Stimulated activated CD8-positive, alpha-beta memory T cell treated with anti-CD3 and anti-CD28 coated beads, Interleukin-12 subunit alpha, Interleukin-12 subunit beta, amount 100 ng/mL, for 24 hours (primary cell): ENCODE measurements around the gene SPON1.
"Not testable (repeated sequence)": the region's sequence is repeated elsewhere in the genome, so short reads cannot be mapped to it uniquely, and the experiment has no call there.

Source experiments
- DNase-seq: peaks from one replicate; pipeline ENCODE4 v3.0.0-alpha.2; 2020; ENCODE audit errors: extremely low read depth

SPON1 gene

DNA sequence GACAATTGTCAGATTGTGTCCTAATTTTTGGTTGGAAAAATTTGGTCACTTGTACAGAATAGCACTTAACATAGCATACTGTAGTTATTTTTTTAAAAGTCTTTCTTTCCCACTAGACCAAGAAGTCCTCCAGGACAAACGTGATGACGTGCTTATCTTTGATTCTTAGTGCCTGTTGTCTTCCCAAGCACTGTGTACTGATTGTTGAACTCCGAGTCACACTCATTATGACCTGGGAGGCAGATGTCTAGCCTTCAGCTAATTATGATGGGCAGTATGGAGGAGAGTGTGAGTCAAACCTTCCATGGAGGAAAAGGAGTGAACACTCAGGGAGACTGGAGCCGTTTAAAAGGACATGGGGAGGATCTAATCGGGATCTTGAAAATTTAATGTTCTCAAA lies 119.8 kb downstream of the SPON1 start:
- DNase-seq = no peak

DNA sequence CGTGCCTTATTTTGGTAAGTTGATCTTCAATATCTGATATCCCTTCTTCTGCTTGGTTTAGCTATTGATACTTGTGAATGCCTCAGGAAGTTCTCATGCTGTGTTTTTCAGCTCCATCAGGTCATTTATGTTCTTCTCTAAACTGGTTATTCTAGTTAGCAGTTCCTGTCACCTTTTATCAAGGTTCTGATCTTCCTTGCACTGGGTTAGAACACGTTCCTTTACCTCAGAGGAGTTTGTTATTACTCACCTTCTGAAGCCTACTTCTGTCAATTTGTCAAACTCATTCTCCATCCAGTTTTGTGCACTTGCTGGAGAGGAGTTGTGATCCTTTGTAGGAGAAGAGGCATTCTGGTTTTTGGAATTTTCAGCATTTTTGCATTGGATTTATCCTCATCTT lies 126.3 kb downstream of the SPON1 start:
- not testable (repeated sequence) for DNase-seq

DNA sequence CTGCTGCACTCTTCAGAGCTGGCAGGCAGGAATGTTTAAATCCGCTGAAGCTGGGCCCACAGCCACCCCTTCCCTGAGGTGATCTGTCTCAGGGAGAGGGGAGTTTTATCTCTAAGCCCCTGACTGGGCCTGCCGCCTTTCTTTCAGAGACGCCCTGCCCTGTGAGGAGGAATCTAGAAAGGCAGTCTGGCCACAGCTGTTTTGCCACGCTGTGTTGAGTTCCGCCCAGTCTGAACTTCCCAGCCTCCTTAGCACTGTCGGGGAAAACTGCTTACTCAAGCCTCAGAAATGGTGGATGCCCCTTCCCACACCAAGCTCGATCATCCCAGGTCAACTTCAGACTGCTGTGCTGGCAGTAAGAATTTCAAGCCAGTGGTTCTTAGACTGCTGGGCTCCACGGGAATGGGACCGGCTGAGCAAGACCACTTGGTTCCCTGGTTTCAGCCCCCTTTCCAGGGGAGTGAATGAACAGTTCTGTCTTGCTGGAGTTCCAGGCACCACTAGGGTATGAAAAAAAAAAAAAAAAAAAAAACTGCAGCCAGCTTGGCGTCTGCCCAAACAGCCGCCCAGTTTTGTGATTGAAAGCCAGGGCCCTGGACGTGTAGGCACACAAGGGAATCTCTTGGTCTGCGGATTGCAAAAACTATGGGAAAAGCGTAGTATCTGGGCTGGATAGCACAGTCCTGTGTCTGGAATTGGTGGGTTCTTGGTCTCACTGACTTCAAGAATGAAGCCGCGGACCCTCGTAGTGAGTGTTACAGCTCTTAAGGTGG lies 127.4 kb downstream of the SPON1 start:
- no peak for DNase-seq

DNA sequence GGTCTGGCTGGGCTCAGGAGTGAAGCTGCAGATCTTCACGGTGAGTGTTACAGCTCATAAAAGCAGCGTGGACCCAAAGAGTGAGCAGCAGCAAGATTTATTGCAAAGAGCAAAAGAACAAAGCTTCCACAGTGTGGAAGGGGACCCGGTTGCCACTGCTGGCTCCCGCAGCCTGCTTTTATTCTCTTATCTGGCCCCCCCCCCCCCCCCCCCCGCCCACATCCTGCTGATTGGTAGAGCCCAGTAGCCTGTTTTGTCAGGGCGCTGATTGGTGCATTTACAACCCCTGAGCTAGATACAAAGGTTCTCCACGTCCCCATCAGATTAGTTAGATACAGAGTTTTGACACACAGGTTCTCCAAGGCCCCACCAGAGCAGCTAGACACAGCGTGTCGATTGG lies 128.1 kb downstream of the SPON1 start:
- DNase-seq = not testable (repeated sequence)

DNA sequence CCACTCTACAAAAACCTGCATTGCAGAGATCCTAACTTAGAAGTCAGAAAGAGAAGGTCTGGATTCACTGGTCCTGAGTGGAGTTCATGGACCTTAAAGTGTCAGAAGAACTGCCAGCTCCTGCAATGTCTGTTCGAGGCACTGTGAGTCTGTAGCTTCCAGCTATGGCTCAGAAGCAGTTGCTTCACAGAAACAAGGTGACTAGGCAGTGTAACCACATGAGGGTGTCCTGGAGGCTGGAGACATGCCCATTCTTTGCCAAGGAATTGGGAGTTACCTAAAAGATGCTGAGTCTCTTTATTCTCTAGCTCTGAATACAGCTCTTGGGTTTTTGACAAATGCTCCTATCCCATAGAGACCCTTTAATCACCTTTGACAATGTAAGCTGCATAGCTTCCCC lies 130.5 kb downstream of the SPON1 start:
- no peak for DNase-seq

DNA sequence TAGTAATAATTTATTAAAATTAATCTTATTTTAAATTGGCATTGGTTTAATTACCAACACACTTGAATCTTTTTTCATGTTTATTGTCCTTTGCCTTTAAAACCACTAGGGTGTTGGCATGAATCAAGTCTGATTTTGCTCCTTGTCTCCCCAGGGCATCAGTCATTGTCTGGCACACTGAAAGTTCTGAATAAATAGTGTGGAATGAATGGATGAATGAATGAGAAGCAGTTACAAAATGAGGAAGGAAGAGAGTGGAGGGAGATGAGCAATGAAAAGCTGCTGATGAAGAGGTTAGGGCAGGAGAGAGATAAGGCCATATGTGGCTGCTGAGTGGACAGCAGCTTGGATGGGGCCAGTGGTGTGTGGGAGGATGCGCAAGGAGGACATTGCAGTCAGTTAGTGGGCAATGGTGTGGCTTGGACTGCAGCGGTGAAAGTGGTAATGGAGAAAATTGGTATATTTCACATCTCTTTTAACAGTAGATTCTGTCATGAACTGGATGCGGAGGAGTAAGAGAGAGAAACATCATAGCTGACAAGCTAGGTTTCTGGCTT lies 132.0 kb downstream of the SPON1 start:
- DNase-seq = no peak

DNA sequence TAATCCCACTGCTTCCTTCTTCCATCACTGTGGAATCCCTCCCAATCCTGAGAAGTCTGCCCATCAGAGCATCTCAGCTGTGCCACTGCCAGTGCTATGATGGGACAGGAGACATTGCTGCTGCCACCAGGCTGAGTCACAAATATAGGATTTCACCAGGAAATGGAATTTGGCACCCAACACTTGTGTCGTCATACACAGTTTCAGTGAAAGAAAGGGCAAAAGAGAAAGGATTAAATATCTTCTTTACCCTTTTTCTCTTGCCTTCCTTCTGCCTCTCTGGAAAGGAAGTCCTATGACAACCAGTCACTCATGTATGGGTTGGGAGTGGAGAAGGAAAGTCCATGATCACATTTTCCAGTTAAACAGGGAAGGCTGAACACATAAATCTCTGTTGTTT lies 133.4 kb downstream of the SPON1 start:
- DNase-seq = no peak

DNA sequence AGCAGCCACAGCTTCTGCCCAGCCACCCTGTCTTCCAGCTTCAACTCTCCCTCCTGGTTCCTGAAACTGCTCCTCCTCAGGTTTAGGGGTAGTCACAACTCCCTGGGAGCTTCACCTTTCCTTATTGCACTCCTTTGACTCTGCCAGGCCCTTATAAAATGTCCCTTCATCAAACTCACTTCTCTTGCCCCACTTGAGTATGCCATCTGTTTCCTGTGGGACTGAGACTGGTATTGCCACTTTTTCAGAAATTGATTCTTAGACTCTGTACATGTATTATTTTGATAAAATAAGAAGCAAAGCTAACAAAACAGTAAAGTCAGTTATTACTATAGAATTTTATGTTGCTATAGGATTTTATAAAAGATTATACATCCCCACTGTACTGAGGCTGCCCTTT lies 134.1 kb downstream of the SPON1 start:
- no peak for DNase-seq

DNA sequence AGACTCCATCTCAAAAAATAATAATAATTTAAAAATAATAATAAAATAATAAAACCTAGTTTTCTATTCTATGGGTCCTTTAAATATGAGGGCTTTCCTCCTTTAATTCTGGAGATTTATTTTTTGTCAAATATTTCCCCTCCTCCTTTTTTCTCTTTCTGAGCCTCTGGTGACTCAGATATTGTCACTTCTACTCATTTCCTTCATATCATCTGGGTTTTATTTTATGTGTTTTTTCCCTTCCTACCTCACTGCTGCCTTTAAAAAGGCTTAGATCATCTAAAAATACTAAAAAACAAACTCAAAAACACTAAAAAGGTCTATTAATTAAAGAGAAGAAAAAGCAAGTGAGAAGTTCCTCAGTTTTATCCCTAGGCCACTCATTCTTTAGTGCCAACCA lies 138.9 kb downstream of the SPON1 start:
- no peak for DNase-seq

DNA sequence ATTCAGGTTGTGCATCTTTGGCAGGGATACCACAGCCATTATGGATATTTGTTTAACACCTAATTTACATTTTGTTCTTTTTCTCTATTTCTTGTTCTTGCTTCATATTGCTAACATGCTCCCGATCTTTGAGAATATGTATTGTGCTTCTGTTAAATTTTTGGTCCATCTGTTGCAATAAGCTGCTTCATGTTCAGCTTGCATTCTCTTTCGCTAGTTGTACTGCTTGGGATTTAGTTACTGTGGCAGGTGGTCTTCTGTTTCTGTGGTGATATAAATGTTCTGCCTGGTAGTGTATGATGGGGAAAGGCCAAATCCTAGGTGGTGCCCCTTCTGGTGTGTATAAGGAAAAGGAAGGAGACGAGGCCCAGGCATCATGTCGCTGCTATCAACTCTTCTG lies 140.2 kb downstream of the SPON1 start:
- no peak for DNase-seq

DNA sequence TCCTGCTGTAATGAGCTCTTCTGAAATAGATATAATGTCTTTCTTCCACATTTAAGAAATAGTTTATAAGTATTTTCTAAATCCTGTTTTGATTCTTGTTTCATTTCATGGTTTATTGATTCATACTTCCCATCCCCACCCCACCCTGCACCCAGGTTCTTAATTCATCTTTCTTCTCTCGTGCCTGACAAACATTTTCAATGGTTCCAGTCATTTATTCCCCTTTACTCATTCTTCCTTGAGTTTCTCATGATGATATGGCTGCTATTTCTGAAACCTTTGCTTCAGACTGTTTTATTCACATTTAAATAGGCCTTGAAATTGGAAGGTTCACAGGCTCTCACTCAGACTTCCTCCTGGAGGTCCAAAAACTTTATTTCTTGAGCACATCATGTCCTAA lies 142.9 kb downstream of the SPON1 start:
- no peak for DNase-seq

DNA sequence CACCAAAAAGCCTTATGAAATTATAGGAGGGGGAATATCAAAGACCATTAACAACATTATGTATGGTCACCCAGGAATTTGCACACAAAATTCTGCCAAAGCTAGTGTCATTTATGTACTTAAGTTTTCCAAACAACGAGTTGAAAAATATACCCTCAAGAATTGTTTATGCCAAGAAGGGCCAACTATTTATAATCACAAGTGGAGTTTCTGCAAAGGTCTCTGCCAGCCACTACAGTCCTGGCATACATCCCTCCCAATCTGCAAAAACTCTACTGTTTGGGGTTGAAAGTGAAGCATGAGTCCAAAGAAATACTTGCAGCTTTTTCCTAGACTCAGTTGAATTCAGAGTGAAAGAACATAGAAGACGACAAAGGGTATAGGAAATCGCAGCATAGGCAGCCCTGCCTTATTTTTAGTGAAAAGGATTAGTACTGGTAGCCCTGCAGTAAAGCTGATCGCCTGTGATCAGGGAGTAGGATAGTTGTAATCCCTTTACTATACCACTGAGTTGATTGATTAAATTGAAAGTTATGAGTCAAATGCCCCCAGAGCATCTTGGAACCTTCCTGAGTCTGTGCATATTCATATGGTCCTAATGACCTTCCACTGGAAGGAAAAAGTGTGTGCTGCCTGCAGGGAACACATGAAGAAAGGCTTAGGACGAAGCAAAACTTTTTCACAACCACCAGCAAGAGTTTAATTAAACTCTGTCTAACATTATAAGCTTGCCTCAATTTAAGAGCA lies 144.0 kb downstream of the SPON1 start:
- no peak for DNase-seq

DNA sequence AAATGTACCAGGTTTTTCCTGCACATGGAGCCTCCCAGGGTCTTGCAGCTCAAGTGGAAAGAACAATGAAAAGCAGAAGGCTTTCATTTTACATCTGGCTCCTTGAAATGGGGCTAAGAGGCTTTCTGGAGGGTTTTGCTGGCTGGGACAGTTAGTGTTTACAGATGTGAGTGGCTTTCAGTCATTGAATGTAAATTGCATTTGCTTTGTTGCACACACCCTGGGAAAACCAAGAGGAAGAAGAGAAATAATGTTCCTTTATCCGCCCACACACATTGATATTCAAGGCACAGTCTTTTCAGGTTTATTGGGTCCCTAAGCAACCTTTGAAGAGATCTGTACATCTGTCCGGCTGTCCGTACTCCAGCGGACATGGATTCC lies 144.5 kb downstream of the SPON1 start:
- no peak for DNase-seq

DNA sequence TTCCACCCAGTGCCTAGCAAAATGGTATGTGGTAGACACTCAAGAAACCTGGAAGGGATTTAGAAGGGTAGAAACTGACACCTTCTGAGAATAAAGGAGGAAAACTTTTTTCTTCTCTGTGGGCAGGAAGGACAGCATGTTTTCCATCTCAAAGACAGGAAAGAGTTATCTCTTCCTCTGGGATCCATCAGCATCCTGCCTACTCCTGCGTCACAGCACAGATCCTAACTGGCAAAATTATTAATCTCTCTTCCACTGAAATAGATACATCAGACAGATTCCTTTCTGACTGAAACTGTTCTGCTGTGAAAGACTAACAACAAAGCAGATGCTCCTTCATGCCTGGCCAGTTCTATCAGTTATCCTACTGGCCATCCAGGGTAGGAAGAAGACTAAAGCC lies 147.2 kb downstream of the SPON1 start:
- no peak for DNase-seq

DNA sequence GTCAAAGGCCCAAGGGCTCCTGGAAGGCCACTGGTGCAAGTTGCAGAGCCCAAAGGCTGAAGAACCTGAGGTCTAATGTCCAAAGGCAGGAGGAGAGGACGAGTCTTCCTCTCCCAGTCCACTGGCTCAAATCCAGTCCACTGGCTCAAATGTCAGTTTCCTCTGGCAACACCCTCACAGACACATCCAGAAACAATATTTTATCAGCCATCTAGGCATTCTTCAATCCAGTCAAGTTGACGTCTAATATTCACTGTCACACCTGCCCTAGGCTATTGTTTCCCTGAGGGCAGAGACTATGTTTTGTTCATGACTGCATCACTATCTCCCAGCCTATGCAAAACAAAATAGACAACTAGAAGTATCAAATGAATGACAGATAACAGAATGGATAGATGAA lies 148.1 kb downstream of the SPON1 start:
- no peak for DNase-seq

DNA sequence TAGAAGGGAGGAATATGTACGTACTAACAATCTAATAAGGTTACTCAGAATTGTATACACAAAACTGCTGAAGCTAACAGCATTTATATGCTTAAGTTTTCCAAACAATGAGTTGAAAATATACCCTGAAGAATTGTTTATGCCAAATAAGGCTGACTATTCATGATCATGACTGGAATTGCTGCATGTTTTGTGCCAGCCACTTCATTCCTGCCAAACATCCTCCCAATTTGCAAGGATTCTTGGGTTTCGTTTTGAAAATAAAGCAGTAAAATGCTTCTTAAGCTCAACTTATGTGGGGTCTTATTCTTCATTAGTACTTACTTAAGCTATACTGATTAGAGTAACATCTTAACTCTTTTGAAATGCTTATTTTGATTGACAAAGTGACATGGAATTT lies 149.0 kb downstream of the SPON1 start:
- no peak for DNase-seq

DNA sequence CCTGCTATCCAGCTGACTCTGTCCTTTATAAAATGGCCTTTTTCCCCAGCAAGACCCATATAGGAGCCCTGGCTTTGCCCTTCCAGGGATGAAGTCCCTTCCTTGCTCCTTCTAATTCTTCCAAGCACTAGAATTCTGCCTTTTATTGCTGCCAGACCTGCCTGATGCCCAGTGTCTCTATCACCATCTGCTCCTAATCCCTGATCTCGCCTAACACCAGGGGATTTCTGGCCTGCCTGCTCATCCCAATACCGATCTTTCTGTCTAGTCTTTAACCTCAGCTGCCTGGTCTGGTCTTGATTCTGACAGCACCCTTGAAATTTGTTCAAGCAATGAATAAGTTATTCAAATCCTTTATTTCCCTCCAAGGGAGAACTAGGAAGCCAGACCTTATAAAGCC lies 150.2 kb downstream of the SPON1 start:
- DNase-seq = no peak

DNA sequence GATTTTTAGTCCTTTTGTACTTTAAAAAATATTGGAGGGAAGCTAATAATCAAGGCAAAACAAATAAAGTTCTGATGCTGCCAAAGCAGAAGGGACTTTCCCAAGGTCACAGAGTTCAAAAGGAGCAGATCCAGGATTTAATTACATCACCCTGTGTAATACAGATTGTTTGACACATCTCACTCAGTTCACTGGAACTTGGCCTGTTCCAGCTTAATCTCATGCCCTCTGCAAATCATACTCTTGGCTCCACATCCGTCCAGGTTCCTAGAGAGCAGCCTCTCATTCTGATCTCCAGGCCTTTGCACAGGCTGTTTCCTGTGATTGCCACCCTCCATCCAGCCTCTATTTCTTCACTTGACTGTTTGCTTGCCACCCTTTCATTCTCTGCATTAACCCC lies 151.7 kb downstream of the SPON1 start:
- no peak for DNase-seq

DNA sequence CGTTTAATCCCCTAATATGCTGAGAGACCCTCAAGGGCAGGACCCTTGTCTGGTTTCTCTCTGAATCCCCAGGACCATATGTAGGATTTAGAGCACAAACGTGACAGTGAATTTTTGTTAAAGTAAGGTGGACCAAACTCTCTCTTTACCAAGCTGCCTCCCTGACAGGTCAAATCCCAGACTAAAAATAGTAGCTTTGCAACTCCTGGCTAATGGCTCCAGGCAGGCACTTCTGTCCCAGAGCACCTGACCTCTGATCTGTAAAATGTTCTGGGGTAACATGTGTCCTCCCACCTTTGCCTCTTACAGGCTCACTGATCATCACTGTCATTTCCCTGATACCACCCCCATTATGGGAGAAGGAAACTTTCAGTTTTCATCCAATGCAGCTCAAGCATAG lies 152.3 kb downstream of the SPON1 start:
- DNase-seq = no peak

DNA sequence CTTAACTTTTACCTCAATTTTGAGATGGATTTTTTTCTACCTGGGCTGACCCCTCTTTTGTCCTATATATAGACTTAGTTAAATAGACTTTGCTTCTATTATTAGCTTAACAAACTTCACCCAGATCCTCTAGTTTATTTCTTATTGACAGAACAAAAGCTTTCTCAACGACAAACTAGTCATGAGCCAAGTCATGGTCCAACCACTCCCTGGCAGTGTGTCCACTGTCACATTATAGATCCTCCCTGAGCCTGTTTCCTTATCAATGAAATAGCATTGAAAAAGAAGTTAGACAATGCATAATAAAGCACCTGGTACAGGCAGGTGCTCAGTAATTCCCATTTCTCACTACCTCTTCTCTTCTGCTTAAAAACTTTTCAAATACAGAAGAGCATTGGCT lies 155.1 kb downstream of the SPON1 start:
- DNase-seq = no peak

DNA sequence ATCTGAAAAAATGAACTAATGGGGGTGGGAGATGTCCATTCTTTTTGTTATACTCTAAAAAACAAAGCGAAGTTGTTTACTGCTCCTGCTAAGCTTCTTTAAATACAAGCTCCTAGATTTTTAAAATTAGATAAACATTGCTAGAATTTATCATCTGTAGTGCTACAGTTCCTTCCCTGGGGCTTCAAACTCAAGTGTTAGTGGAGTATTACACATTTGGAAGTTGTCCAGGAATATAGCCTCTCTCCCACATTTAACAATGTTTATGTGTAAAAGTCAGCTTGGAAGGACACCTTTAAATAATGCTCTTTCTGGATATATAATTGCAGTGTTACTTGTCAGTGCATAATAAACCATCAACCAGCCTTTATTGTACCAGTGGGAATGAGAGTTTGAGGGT lies 155.5 kb downstream of the SPON1 start:
- no peak for DNase-seq

DNA sequence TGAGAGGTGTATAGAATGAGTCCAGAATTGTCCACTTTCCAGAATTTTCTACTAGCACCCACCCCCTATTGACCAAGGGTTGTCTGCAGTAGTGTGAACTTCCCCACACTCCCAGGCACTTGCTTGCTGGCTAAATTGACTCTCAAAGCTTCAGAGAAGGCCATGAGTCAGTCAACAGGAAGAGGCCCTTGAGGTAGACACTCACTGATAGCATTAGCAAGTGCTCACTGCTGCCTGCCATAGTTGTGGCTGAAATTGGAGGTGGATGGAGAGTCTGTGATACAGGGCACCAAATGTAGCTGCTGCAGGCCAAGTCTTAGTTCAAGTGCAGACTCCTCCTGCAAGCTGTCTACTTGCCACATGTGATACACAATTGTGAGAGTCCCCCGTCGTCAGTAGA lies 156.8 kb downstream of the SPON1 start:
- no peak for DNase-seq

DNA sequence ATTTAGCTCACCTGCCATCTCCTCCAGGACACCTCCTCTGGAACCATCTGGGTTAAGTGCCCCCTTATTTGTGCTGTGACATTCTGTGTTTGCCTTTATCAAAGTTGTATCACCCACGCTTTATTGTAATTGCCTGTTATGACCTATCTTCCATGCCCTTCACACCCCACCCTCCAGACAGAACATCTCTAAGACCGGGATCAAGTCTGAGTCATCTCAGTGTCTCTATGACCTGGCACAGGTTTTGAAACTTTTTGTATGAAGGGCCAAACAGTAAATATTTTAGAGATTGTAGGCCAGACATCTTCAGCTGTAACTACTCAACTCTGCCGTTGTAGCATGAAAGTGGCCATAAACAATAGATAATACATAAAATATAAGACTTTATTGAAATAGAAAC lies 161.8 kb downstream of the SPON1 start:
- DNase-seq = no peak
